Lower leg skin (tissue), 3 donors: ENCODE measurements around the gene CSGALNACT2.

Experiments
- POLR2A ChIP-seq, 2 donors: fragments of 450-650 bp; IDR thresholded peaks; one replicate each; pipeline ENCODE4 v1.6.1; 2016 to 2017; ENCODE audit warnings: antibody characterized with exemption in 2 of 2, mild to moderate bottlenecking in 1 of 2, moderate library complexity in 1 of 2
- TF ChIP-seq, protein P1 (sequence below), 3 donors: fragments of 450-650 bp; IDR thresholded peaks; one replicate each; pipeline ENCODE4 v1.5.1; 2016; ENCODE audit warnings: antibody characterized with exemption in 3 of 3, mild to moderate bottlenecking in 3 of 3, moderate library complexity in 2 of 3

DNA sequence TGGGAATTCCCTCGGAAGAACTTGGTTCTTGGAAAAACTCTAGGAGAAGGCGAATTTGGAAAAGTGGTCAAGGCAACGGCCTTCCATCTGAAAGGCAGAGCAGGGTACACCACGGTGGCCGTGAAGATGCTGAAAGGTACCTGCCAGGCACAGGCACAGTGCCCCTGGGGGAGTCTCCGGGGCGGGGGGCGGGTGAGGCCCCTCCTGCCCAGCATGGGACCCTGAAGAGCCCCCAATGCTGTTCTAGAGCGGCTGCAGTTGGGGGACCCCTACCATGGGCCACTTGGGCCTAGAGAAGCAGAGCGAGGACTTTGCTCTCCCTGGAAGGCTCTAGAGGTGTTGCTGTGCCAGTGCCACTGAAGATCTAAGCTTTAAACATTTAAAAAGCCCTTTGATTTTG lies 21.6 kb upstream of the CSGALNACT2 start:
- no peak for TF ChIP-seq POLR2A (IDR thresholded peaks at IDR 0.05)
- TF ChIP-seq, protein P1, sequence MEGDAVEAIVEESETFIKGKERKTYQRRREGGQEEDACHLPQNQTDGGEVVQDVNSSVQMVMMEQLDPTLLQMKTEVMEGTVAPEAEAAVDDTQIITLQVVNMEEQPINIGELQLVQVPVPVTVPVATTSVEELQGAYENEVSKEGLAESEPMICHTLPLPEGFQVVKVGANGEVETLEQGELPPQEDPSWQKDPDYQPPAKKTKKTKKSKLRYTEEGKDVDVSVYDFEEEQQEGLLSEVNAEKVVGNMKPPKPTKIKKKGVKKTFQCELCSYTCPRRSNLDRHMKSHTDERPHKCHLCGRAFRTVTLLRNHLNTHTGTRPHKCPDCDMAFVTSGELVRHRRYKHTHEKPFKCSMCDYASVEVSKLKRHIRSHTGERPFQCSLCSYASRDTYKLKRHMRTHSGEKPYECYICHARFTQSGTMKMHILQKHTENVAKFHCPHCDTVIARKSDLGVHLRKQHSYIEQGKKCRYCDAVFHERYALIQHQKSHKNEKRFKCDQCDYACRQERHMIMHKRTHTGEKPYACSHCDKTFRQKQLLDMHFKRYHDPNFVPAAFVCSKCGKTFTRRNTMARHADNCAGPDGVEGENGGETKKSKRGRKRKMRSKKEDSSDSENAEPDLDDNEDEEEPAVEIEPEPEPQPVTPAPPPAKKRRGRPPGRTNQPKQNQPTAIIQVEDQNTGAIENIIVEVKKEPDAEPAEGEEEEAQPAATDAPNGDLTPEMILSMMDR (IDR thresholded peaks at IDR 0.05) = no peak
